Measurements from ENCODE around the gene GJC2. TPM values are rescaled to one million over a fixed set of nuclear protein-coding genes. Genes with fewer than 3 reads are reported as not detected.

GJC2 gene
- not detected for polyA plus RNA-seq

DNA sequence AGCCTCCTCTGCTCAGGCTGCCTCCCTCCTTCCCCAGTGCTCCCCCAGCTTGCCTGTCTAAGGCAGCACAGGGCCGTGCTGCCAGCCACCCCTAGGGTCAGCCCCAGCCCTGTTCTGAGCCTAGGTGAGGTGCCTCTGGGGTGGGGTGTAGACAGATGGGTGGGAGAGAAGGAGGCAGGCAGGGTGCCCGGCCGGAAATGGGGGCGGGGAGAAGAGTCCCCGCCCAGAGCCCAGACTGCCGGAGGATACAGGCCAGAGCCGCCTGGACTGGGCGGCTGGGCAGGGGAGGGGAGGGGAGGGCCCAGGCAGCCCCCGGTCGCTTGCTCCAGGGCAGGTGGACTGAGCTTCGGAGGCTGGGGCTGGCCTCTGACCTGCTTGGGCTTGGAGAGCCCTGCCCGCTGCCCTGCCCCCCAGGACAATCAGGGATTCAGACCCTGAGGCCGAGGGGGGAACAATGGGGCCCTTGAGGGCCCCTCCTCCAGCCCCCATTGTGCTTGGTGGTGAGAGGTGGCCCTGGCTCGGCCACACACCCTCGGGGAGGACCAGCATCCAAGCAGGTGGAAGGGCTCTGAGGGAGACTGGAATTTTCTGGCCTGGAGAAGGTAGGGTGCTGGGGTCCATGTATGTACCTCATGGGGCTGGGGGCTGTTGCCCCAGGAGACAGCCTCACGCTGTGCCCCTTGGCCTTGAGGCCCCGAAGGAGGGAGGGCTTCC lies at the start of gene GJC2:
Gene GJC2 (plus strand): TSS at position 525 of the 714 bp plus-strand sequence. CDS start 7,829 bp downstream, outside the sequence.
- Mint-ChIP-seq H3K36me3 (peaks cover 2% of the 10 kb centered on the region), H3K27me3 (no peaks in the 10 kb centered on the region), H3K9me3 (no peaks in the 10 kb centered on the region), H3K4me3 (peak within 1 kb of the TSS in 1 of 4 donors; percentile 48), H3K27ac (peak within 1 kb of the TSS in 1 of 3 donors; percentile 25), H3K4me1 (peaks cover 0 to 3% (median 2%) of the 10 kb centered on the region in 3 donors)

DNA sequence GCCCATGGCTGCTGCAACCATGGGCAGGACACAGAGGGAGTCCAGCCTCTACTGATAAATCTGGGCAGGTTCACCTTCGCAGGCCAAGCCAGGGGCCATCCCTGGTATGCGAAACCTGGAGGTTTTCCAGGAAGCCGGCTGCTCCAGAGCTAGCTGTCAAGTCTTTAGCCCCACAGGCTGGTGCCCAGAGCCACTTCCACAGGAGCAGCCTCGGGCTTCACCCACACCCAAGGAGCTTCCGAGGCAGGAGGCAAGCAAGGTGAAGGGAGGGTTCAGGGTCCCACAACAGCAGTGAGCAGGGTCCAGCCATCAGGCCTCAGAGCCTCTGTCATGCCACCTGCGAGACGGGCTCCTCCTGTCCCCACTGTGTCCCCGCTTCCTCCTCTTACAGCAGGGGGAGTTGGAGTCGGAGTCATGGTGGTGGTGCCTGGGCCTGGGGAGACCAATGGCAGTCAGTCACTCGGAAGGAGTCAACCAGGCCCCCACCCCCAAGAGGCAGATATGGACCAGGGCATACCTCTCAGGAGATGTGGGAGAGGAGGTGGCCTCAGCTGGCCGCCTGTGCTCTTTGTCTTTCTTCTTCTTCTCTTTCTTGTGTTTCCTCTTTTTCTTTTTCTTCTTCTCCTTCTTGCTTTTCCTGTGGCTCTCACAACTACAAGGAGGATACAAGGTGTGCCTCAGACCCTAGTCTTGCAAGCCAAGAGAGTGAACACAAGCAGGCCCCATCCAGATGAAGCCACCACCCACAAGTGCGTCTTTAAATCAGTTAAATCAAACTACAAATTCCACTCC lies 48.7 kb upstream of the GJC2 start:
- no peaks in the 10 kb centered on the region for H3K36me3 Mint-ChIP-seq

GRCh38 chr1:228101614-228101993 lies 48.1 kb upstream of the GJC2 start:
- peak overlapping the region in 2 of 3 donors; percentile 41 to 87 for H3K27ac Mint-ChIP-seq
- peak overlapping the region; percentile 81 to 98 (median 90) for H3K4me3 Mint-ChIP-seq
- H3K9me3 Mint-ChIP-seq: no peaks in the 10 kb centered on the region
- H3K4me1 Mint-ChIP-seq: peaks cover 9 to 15% (median 12%) of the 10 kb centered on the region in 3 donors
- H3K27me3 Mint-ChIP-seq: no peaks in the 10 kb centered on the region
- no peaks in the 10 kb centered on the region for H3K36me3 Mint-ChIP-seq

More for the DNA sequence above, 48.7 kb upstream of the GJC2 start:
- Mint-ChIP-seq H3K9me3 (no peaks in the 10 kb centered on the region), H3K4me1 (peaks cover 9 to 15% (median 12%) of the 10 kb centered on the region in 3 donors), H3K4me3 (peak overlapping the region; percentile 81 to 98 (median 90)), H3K27me3 (no peaks in the 10 kb centered on the region), H3K27ac (peak overlapping the region in 2 of 3 donors; percentile 41 to 87)

DNA sequence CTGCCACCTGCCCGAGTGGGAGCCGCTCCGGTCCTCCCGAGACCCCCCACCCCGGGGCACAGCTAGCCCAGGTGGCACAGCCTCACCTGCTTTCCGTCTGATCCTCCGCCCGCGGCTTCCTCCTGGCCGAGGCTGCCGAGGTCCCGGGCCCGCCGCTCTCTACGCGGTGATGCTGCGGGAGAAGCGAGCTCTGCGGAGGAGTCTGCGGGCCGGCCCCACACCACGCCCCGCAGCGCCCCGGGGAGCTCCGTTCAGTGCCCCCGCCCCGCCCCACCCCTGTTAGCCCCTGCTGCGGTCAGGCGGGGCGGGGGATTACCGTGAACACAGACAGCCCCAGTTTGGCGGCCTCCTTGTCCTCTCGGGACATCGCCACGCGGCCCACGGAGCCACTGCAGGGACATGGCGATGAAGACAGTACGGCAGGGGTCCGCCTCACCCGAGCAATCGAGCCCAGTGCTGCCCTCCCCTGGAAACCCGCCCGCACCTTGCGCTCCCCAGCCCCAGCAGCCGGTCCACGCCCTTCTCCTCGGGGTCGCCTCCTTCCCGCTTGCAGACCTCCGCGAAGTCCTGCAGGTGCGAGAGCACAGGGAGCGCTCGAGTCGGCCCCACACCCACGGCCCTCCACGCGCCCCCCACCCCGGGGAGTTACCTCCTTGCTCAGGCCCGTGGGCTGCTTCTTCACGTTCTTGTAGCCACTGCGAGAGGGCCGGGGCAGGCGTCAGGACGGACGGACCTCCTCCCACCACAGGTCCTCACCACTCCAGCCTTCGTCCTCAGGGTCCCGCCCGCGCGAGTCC lies 47.5 kb upstream of the GJC2 start:
- Mint-ChIP-seq H3K9me3 (no peaks in the 10 kb centered on the region), H3K36me3 (no peaks in the 10 kb centered on the region), H3K27ac (peak overlapping the region in 2 of 3 donors; percentile 83 to 87), H3K27me3 (no peaks in the 10 kb centered on the region), H3K4me3 (peak overlapping the region; percentile 86 to 98 (median 92)), H3K4me1 (peaks cover 9 to 15% (median 12%) of the 10 kb centered on the region in 3 donors)

DNA sequence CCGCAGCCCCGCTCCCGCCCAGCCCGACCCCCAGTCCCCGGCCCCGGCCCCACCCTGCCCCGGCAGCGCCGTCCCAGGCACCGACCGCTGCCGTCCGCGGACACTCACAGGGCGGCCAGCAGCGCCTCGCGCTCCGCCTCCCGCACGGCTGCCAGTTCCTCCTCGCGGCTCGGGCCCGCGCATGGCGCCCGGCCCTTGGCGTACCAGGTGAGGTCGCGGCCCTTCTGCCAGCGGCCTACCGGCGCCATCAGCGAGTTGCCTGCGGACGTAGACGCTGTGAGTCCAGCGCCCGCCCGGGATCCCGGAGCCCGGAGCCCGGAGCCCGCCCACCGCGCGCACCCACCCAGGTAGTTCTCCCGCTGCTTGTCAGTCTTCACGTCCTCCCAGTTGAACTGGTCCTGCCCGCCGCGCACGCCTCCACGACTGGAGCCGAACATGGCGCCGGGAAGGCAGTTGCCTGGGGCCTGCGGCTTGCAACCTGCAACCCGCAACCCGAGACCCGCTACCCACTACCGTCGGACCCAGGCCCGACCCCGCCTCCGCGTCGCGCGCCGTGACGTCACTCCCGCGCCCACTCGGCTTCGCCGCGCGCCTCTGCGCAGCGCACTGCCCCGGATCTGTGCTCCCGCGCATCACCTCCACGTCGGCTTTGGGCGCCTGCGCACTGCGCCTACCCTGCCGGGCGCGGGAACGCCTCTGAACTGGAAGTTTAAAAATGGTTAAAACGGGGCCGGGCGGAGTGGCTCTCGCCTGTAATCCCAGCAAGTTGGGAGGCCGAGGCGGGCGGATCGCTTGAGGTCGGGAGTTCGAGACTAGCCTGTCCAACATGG lies 46.7 kb upstream of the GJC2 start, which contains the start of gene C1orf35:
Gene C1orf35 (minus strand): TSS at position 535 of the 830 bp plus-strand sequence. CDS start 98 bp downstream, at position 437.
- Mint-ChIP-seq H3K4me1 (peaks cover 9 to 15% (median 11%) of the 10 kb centered on the region in 3 donors), H3K27ac (peak within 1 kb of the TSS; percentile 87 to 97 (median 92)), H3K36me3 (no peaks in the 10 kb centered on the region), H3K9me3 (no peaks in the 10 kb centered on the region), H3K4me3 (peak within 1 kb of the TSS; percentile 86 to 98 (median 96)), H3K27me3 (no peaks in the 10 kb centered on the region)

DNA sequence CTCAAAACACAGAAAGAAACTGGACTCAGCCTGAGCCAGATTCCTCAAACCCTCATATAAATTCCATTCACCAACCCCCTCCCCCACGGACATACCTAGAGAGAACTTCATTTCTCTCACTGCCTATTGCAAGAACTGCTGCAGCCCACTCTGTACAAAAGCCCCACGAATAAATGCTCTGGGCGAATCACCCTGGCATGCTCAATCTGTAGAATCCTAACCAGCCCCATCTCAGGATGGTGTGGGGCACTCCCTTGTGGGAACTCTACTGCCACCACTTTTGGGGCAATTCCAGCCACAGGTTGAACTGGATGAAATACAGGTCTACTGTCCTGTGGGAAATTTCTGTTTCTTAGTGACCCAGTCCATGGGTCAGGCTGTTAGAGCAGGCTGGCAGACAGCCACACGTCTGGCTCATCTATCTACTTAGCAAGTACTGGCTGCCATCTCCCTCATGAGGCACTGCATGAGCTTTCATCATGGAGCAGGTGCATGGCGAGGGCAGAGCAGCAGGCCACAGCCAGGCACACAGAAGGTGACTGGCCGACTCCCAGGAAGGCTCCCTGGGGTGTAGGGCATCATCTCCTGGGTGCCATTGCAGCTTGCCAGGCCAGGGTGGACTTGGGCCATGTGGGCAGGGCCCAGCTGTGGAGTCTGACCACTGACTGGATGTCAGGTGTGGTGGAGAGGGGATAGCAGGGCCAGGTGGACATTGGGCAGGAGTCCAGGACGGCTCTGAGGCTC lies 45.0 kb upstream of the GJC2 start:
- Mint-ChIP-seq H3K4me3 (peak overlapping the region; percentile 44 to 97 (median 66)), H3K4me1 (peaks cover 9 to 24% (median 22%) of the 10 kb centered on the region in 3 donors), H3K27ac (peak overlapping the region; percentile 74 to 92 (median 86)), H3K27me3 (no peaks in the 10 kb centered on the region), H3K9me3 (no peaks in the 10 kb centered on the region), H3K36me3 (no peaks in the 10 kb centered on the region)

- H3K27ac Mint-ChIP-seq: peak overlapping the region in 1 of 3 donors; percentile 86
- H3K4me1 Mint-ChIP-seq: peaks cover 9 to 25% (median 24%) of the 10 kb centered on the region in 3 donors
- peak overlapping the region in 1 of 4 donors; percentile 86 for H3K4me3 Mint-ChIP-seq
- H3K9me3 Mint-ChIP-seq: no peaks in the 10 kb centered on the region
- H3K36me3 Mint-ChIP-seq: no peaks in the 10 kb centered on the region
- H3K27me3 Mint-ChIP-seq: no peaks in the 10 kb centered on the region
Measured at GRCh38 chr1:228105270-228105995, 44.3 kb upstream of the GJC2 start.

DNA sequence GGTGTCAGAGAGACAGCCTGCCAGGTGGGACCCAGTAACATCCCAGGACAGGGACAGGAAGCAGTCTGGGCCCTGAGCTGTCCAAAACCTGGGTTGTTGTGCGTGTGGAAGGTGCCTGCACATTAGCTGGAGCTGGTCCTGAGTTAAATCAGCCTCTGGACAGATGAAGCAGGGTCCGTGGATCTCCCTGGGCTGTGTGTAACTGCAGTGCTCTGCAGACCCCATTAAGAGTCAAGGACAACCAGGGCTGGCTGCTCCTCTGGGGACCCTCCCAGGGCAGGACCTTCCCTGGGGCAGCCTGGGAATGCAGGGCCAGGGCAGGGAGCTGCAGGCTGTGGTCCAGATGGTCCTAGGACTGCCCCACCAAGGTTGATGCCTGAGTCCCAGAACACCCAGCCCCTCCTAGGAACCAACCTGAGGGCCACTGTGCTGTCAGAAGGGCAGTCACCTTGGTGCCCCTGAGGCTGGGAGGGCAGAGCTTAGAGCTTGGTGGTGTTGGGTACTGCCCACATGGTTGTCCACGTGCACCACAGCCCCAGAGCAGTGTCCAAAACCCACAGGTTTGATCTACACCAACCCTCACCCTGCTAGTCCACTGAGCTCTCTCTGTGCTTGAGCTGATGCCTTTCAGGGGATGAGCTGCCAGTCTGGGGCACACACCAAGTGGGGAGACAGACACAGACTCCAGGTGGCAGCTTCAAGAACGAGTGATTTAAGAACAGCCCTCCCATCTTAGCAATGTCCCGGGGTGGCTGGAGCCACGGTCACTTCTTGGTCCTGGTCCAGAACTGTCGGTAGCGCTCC lies 43.5 kb upstream of the GJC2 start:
- Mint-ChIP-seq H3K9me3 (no peaks in the 10 kb centered on the region), H3K4me1 (peaks cover 9 to 24% (median 23%) of the 10 kb centered on the region in 3 donors), H3K27ac (peak overlapping the region in 1 of 3 donors; percentile 86), H3K27me3 (no peaks in the 10 kb centered on the region), H3K36me3 (no peaks in the 10 kb centered on the region), H3K4me3 (peak overlapping the region in 1 of 4 donors; percentile 86)

GRCh38 chr1:228106800-228107054 lies 43.0 kb upstream of the GJC2 start:
- Mint-ChIP-seq H3K27me3 (no peaks in the 10 kb centered on the region), H3K27ac (peak overlapping the region in 1 of 3 donors; percentile 86), H3K4me1 (peaks cover 9 to 19% (median 19%) of the 10 kb centered on the region in 3 donors), H3K4me3 (peak overlapping the region in 3 of 4 donors; percentile 58 to 86 (median 60)), H3K9me3 (no peaks in the 10 kb centered on the region), H3K36me3 (no peaks in the 10 kb centered on the region)

DNA sequence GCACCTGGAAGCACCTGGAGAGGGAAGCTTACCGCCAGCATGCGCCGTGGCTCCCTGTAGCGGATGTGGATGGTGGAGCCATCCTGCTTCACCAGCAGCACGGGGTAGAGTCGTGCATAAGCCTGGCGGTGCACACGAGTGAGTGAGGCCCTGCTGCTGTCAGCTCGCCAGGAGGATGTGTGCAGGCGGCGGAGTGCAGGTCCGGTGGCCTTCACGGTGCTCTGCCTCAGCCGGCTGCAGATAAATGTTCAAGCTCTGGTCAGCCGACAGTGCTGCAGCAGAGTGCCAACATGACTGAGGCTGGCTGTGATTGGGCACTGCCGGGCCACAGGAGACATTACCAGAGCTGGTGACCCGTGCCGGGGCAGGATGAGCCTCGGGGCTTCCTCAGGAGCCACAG lies 42.1 kb upstream of the GJC2 start:
- Mint-ChIP-seq H3K27me3 (no peaks in the 10 kb centered on the region), H3K4me1 (peaks cover 9 to 19% (median 16%) of the 10 kb centered on the region in 3 donors), H3K27ac (peak overlapping the region in 2 of 3 donors; percentile 74 to 86), H3K36me3 (peaks cover 3% of the 10 kb centered on the region), H3K9me3 (no peaks in the 10 kb centered on the region), H3K4me3 (peak overlapping the region; percentile 27 to 96 (median 89))

DNA sequence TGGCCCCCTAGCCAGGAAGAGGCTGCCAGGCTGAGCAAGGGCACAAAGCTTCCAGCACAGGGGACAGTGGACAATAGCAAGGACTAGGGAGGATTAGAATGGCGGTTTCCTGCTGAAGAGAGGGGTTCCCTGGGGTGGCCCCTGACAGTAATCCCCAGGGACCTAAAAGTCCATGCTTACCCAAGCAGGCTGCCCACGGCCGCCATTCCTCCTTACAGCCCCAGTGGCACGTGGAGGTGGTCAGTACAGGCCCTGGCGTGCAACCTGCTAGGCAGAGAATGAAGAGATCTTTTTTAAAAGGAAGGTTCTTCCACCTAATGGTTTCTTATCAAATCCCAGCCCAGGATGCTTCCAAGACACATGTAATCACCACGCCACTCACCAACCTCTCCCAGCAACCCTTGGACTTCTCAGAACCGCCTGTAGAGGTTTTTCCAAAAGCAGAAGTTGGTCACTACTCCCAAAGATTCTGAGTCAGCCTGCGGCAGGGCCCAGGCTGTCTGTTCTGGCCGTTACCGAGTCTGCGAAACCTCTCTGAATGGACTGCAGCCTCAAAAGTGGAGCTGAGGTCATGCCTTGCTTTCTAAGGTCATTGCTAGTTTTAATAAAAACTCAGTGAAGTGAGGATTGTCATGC lies 41.6 kb upstream of the GJC2 start:
- no peaks in the 10 kb centered on the region for H3K9me3 Mint-ChIP-seq
- H3K36me3 Mint-ChIP-seq: peaks cover 3% of the 10 kb centered on the region
- H3K27ac Mint-ChIP-seq: peak overlapping the region in 2 of 3 donors; percentile 74 to 86
- no peaks in the 10 kb centered on the region for H3K27me3 Mint-ChIP-seq
- peaks cover 9 to 19% (median 16%) of the 10 kb centered on the region in 3 donors for H3K4me1 Mint-ChIP-seq
- H3K4me3 Mint-ChIP-seq: peak overlapping the region; percentile 86 to 96 (median 94)

DNA sequence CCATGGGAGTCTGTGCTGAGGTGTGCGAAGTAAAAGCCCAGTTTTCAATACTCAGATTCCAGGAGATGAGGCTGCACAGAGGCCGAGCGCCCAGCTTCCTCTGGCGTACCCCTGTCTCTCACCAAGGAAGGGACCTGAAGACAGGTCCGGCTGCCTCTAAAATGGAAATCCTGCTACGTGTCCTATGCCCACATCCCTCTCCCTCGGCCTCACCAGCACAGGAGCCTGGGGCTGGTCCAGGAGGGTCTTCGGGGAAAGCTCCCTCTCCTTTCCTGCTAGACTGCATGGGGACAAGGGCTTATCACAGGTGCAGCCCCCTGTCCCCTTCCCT lies 41.0 kb upstream of the GJC2 start:
- peaks cover 9 to 18% (median 14%) of the 10 kb centered on the region in 3 donors for H3K4me1 Mint-ChIP-seq
- peak overlapping the region; percentile 86 to 94 (median 86) for H3K27ac Mint-ChIP-seq
- no peaks in the 10 kb centered on the region for H3K27me3 Mint-ChIP-seq
- peak overlapping the region; percentile 86 to 96 (median 94) for H3K4me3 Mint-ChIP-seq
- H3K9me3 Mint-ChIP-seq: no peaks in the 10 kb centered on the region
- H3K36me3 Mint-ChIP-seq: peaks cover 3% of the 10 kb centered on the region
